Jurkat, Clone E6-1 (cell line): ENCODE data around the gene THOC6.

Experiments used
- DNase-seq: peaks from one replicate; pipeline ENCODE4 v3.0.0-alpha.2; 2011; ENCODE audit warnings: low read depth, low spot score
- H3K4me3 ChIP-seq: 2 replicates; pipeline ENCODE4 v1.5.1; 2011; ENCODE audit warnings: mild to moderate bottlenecking, low read length, control low read depth, moderate library complexity

THOC6 gene

DNA sequence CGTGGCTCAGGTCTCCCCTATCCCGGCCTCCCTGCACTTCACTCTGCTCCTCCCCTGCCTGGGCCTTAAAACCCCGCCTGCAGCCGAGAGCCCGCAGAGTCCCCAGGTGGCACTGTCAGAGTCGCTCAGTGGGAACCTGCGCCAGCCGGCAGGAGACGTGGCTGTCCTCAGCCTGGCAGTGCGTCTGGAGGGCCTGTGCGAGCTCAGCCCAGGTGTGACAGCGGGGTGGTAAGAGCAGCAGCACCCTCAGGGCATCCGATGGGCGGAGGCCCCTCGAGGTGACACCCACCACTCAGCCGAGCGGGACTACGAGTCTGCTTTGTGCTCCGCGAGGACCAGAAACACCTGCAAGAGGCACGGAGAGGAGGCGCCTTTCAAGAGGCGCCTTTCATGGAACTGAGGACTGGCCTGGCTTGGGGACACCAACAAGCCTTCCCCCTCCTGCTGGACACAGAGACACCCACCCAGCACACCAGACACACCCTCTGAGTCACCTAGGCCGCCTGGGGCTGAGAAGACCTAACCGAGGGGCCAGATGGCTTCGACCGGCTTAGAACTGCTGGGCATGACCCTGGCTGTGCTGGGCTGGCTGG lies 10.9 kb upstream of the THOC6 start, which contains the start of gene CLDN9:
Gene CLDN9 (plus strand): TSS at position 96 of the 593 bp plus-strand sequence. CDS start 440 bp downstream, at position 536.
- DNase-seq = no peak
- H3K4me3 ChIP-seq = no peak within 1 kb of the TSS

DNA sequence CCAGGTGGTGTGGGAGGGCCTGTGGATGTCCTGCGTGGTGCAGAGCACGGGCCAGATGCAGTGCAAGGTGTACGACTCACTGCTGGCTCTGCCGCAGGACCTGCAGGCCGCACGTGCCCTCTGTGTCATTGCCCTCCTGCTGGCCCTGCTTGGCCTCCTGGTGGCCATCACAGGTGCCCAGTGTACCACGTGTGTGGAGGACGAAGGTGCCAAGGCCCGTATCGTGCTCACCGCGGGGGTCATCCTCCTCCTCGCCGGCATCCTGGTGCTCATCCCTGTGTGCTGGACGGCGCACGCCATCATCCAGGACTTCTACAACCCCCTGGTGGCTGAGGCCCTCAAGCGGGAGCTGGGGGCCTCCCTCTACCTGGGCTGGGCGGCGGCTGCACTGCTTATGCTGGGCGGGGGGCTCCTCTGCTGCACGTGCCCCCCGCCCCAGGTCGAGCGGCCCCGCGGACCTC lies 10.3 kb upstream of the THOC6 start:
- DNase-seq = no peak
- H3K4me3 ChIP-seq = no peak overlapping the region

DNA sequence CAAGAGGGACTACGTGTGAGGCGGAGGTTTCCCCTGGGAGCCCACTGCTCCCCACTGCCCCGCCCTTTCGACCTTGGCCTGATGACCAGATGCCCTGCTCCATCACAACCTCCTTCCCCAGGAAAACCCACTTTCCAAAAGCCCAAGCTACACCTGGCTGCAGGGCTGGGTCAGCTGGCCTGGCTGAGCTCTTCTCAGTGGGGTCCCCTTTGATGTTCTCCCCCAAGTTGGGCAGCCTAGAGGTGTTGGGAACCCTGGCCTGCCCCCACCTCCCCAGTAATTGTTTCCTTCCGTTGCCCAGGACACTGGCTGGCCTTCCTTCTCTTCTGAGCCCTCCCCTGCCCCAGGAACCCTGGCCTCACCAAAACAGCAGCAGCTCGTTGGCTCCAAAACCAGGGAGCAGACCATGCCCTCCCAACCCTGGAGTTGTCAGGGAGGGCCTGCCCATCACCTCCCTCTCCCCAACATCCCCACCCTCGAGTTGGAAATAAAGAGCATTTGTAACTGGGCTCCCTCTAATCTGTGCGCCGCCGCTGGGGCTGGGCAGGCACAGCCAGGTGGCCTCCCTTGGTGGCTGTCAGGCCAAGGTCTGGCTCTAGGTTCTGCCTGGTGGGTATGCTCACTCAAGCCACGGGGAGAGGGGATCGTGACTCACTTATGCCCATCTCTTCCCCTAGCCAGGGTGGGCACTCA lies 9.7 kb upstream of the THOC6 start:
- DNase-seq = no peak
- H3K4me3 ChIP-seq = no peak overlapping the region

DNA sequence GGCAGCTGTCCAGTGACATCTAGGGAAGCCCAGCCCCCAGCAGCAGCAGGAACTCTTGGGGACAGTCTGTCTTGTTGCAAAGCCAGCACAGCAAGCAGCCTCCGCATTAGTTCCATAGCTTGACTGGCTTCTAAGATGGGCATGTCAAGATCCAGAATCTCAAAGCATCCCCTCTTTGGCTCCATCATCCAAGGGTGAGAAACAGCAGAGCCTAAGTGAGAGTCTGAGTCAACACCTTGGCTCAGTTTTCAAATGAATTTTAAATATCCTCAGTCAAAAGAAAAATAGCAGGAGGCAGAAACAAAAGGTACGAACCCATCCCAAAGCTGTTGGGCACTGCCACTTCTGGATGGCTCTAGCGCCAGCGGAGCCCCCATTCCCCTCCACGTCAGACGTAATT lies 8.9 kb upstream of the THOC6 start:
- DNase-seq = no peak
- no peak overlapping the region for H3K4me3 ChIP-seq

DNA sequence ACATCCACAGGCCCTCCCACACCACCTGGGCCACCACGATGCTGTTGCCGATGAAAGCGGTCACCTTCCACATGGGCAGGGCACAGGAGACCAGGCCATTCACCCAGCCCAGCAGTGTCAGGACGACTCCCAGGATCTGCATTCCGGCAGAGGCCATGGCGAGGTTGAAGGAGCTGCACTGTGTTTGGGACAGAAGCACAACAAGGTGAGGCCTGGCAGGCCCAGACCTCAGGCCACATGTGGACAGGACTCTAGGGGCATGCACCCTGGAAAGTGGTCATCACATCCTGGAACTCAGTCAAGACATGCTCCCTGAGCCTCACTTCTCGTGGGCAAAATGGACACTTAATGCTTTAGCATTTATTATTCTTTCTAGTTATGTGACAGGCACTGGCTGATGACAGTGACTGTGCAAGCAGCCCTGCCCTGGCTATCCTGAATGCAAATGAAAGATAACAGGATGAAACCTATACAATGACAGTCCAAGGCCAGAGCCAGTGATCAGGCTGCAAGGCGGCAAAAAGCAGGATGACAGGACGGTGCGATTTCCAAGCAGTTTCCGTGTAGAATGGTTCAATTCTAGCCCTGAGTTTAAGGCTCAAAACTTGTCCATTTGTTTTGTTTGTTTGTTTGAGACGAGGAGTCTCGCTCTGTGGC lies 7.8 kb upstream of the THOC6 start:
- H3K4me3 ChIP-seq = no peak overlapping the region

DNA sequence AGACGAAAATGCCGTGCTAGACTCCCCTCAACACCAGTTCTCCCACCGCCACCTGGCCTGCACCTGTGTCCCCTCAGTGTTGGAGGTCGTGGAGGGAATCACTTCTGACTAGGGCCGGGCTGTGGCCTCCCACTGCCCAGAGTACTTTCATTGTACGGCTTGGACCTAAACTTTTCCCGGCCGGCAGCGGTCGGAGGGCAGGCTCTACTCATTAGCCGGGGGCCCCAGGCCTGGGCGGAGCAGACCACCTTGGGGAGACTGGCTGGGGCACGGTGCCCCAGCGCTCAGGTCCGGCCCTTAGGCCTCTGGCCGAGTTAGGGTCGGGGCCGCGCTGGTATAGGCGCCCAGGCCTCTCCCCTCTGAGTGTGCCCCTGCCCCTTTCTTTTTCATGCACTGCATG lies 6.5 kb upstream of the THOC6 start:
- no peak overlapping the region for H3K4me3 ChIP-seq

More for the DNA sequence above, 7.8 kb upstream of the THOC6 start:
- no peak for DNase-seq

DNA sequence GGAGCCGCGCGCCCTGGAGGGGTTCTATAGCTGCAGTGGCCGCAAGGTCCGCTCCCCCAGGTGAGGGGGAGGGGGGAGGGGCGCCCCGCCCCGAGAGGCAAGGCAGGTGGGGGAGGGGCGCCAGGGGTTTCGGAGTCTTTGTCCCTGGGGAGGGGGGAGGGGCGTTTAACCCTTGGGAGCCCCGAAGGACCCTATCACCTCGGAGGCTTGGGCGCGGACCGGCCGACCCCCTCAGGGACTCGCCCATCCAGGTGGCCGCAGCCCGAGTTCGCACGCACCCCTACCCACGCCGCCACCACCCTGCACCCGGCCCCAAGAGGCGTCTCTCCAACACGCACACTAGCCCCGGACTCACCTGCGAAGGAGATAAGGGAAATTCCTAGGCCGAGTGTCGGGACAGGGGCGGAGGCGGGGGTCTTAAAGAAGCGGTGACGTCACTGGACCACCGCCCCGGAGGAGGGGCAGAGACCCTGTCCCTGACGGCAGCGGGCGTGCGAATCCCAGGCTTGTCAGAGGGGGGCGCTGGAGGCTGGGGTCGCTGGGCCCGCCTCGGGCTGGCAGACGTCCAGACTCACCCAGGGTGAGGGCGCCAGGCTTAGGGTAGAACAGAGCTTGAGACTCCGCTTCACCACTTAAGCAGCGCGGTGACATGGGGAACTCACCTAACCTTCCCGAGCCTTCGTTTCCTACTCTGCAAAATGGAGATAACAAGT lies 5.9 kb upstream of the THOC6 start, which contains the start of gene CLDN6:
Gene CLDN6 (minus strand): TSS at position 390 of the 713 bp plus-strand sequence. CDS start 2,162 bp downstream, outside the sequence.
- no peak for DNase-seq
- H3K4me3 ChIP-seq = no peak within 1 kb of the TSS

More for the DNA sequence above, 6.5 kb upstream of the THOC6 start:
- DNase-seq = no peak

DNA sequence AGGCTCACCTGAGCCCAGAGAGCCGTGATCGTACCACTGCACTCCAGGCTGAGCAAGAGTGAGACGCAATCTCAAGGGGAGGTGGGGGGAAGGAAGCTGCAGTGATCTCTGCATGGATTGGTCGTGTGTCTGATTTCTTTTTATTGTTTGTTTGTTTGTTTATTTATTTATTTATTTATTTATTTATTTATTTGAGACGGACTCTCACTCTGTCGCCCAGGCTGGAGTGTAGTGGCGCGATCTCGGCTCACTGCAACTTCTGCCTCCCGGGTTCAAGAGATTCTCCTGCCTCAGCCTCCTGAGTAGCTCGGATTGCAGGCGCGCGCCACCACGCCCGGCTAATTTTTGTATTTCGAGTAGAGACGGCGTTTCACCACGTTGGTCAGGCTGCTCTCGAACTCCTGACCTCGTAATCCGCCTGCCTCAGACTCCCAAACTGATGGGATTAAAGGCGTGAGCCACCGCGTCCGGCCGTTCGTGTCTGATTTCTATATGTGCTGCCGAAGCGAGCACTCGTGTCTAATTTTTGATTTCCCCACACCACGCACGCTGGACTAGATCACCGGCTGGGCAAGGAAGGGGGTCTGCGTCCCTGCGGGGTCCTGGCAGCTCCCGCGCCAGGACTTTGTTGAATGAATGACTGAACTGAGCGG lies 4.1 kb upstream of the THOC6 start:
- H3K4me3 ChIP-seq = peak overlapping the region; percentile 63
- no peak for DNase-seq

DNA sequence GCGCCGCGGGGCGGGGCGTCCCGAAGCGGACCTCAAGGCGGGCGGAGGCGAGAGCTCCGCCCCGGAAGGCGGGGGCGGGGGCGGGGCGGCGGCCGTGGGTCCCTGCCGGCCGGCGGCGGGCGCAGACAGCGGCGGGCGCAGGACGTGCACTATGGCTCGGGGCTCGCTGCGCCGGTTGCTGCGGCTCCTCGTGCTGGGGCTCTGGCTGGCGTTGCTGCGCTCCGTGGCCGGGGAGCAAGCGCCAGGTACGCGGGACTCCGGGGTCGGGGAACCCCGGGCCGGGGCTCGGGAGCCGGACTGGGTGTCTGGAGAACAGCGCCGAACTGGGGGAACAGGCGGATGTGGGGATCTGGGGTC lies 3.6 kb upstream of the THOC6 start, which contains the start of gene TNFRSF12A:
Gene TNFRSF12A (plus strand): TSS at position 122 of the 357 bp plus-strand sequence. CDS start 30 bp downstream, at position 152.
- peak within 1 kb of the TSS; percentile 63 for H3K4me3 ChIP-seq
- DNase-seq = peak; percentile 35

DNA sequence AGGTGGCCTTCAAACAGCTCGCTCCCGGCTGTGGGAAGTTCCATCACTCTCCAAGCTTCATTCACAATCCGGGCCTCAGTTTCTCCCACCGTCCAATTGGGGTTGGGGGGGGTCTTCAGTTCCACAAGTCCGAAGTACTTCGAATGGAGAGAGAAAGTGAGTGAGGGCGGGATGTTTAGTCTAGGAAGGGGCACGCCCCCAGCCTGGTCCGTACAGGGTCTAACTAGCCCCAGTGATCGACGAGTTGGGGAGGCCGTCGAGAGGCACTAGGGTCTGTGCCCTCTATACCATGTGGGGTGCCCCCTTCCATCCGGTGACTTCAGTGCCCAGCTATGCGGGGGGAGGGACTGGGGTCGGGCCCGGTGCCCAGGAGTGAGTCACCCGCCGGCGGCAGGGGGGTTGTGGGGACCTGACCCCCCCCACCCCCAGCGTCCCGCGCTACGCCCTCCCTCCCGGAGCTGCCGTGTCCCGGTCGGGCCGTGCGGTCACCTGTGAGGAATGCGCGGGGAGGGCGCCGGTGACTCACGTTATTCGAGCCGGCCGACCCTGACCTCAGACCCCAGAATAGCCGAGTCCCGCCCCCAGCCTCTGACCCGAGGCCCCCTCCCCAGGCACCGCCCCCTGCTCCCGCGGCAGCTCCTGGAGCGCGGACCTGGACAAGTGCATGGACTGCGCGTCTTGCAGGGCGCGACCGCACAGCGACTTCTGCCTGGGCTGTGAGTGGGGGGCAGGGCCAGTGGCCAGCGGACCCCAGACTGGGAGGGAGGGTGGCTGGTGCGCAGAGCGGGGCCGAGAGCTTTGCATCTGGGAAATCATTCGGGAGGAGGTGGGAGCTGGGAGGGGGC lies 3.0 kb upstream of the THOC6 start:
- peak overlapping the region; percentile 63 for H3K4me3 ChIP-seq
- no peak for DNase-seq

DNA sequence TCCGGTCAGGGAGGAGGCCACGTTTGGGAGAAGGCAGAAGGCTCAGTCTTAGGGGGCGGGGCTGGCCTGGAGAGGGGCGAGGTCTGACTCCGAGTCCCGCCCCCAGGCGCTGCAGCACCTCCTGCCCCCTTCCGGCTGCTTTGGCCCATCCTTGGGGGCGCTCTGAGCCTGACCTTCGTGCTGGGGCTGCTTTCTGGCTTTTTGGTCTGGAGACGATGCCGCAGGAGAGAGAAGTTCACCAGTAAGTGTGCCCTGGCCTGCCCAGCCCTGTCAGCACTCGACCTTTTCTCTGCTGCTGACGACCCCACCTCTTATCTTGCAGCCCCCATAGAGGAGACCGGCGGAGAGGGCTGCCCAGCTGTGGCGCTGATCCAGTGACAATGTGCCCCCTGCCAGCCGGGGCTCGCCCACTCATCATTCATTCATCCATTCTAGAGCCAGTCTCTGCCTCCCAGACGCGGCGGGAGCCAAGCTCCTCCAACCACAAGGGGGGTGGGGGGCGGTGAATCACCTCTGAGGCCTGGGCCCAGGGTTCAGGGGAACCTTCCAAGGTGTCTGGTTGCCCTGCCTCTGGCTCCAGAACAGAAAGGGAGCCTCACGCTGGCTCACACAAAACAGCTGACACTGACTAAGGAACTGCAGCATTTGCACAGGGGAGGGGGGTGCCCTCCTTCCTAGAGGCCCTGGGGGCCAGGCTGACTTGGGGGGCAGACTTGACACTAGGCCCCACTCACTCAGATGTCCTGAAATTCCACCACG lies 2.2 kb upstream of the THOC6 start:
- no peak for DNase-seq
- no peak overlapping the region for H3K4me3 ChIP-seq

DNA sequence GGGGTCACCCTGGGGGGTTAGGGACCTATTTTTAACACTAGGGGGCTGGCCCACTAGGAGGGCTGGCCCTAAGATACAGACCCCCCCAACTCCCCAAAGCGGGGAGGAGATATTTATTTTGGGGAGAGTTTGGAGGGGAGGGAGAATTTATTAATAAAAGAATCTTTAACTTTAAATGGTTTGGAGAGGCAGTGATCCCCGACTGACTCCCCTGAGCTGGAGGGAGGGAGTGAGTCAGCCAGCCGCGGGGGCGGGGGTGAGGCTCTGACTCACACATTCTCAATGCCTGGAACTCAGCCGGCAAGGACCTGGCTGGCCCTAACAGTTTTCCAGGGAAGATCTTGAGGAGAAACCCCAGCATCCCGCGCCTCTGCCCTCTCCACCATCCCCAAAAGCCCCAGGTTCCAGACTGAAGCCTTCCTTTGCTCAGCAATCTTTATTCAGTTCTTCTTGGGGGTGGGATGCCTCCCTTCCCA lies 1.6 kb upstream of the THOC6 start:
- H3K4me3 ChIP-seq = no peak overlapping the region
- DNase-seq = no peak

DNA sequence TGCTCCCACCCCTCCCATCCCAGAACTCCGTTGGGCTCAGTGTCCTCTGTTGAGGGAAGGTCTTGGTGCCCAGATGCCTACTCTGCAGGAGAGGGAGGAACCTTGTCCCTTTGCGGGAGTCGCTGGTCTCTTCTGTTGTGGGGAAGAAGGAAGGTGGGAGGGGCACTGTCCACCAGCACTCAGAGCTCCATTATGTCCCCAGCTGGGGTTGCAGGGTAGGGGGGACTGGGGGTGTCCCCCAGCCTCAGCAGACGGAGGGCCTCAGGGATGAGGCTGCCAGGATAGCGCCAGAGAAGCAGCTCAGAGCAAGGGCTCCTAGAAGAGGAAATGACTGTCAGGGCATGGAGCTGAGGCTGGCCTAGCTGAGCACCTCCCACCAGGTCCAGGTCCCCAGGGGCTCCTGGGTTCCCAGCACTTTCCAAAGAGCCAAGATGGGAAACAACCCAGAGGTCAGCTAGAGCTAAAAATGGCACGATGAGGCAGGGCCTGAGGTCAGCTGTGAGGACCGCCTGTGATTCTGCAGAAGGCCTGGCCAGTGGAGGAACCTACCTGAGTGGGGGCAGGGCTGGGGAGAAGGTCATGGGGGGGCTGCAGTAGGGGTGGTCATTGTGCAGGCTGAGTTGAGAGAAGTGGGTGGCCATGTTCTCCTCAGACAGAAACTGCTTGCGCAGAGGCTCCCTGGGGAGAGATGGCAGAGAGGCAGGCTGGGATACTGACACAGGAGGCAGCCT lies 986 bp upstream of the THOC6 start:
- H3K4me3 ChIP-seq = peak overlapping the region; percentile 72
- no peak for DNase-seq

DNA sequence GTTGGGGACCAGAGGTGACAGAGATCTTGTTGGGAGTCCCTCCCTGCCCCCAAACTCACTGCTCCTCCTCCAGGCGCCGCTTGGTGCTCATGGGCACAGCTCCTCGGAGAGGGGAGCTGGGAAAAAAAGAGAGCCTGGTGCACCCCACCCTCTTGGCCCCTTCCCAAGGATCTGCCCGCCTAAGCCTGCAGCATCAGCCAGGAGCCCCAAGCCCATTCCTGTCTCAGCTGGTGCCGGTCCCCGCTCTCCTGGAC lies 493 bp upstream of the THOC6 start:
- H3K4me3 ChIP-seq = peak overlapping the region; percentile 72
- DNase-seq = no peak

DNA sequence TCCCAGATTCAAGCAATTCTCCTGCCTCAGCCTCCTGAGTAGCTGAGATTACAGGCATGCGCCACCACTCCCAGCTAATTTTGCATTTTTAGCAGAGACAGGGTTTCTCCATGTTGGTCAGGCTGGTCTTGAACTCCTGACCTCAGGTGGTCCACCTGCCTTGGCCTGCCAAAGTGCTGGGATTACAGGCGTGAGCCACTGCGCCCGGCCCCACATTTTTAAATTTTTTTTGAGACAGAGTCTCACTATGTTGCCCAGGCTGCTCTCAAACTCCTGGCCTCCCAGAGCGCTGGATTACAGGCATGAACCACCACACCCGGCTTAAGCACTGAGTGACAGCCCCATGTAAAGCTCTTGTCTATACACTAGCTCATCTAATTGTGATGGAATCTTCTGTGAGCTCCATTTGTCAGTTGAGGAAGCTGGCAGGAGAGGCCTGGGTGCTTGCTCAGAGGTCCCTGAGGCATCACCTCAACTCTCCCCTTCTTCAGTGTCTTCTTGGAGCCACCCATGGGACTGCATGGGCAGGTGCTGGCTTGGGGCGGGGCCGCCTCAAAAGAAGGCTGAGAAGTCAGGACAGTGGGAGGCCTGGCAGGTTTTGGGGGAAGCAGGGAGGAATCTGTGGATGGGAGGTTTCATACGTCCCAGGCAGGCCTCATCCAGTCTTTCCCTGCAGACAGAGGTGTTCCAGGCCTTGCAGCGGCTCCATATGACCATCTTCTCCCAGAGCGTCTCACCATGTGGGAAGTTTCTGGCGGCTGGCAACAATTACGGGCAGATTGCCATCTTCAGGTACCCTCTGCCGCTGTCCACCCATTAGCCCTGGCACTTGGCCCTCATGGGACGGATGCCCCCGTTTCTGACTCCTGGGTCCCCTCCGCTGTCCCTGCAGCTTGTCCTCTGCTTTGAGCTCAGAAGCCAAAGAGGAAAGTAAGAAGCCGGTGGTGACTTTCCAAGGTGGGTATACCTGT lies 1.5 kb downstream of the THOC6 start:
- DNase-seq = no peak
- H3K4me3 ChIP-seq = no peak overlapping the region

DNA sequence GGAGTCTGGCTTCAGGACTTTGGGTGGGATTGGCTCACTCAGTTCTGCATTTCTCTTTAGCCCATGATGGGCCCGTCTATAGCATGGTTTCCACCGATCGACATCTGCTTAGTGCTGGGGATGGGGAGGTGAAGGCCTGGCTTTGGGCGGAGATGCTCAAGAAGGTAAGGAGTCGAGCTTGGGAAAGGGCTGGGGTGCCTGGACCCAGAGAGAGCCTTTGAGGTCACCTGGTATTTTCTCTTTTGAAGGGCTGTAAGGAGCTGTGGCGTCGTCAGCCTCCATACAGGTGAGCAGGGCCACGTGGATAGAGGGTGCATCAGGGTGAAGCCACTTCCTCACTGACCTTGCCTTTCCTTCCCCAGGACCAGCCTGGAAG lies 2.2 kb downstream of the THOC6 start:
- H3K4me3 ChIP-seq = no peak overlapping the region

More for the DNA sequence above, 2.2 kb downstream of the THOC6 start:
- no peak for DNase-seq
